Measurements from ENCODE around the gene NCK2. TPM values are rescaled to one million over a fixed set of nuclear protein-coding genes. Genes with fewer than 3 reads are reported as not detected.

Gene NCK2
- polyA plus RNA-seq, 3 donors = 2.5 to 18.2 (median 7.6) TPM

- no peaks in the 10 kb centered on the region for H3K4me1 ChIP-seq (ENCODE audit: control insufficient read depth in 1 of 2, insufficient read depth in 2 of 2, low read length in 2 of 2)
- no peak overlapping the region for H3K4me3 Mint-ChIP-seq
- H3K27ac ChIP-seq (ENCODE audit: low read depth in 1 of 2, low read length in 2 of 2) = no peak overlapping the region
- no peak overlapping the region for H3K4me3 ChIP-seq (replicated peaks in 1 of 3; ENCODE audit: low read depth in 2 of 3, low read length in 3 of 3)
- no peak overlapping the region for H3K4me2 ChIP-seq (replicated peaks; ENCODE audit: extremely low read depth, low read length, poor library complexity, severe bottlenecking)
- H3K27me3 ChIP-seq (ENCODE audit: control insufficient read depth in 2 of 2, insufficient read depth in 2 of 2, low read length in 2 of 2) = peaks cover 0 to 1% of the 10 kb centered on the region in 2 donors
- no peaks in the 10 kb centered on the region for H3K36me3 ChIP-seq (replicated peaks in 1 of 2; ENCODE audit: control insufficient read depth in 1 of 2, insufficient read depth in 2 of 2, low read length in 2 of 2)
- H3K79me2 ChIP-seq (ENCODE audit: insufficient read depth, low read length) = no peaks in the 10 kb centered on the region
- no peak overlapping the region for H3K9ac ChIP-seq (ENCODE audit: insufficient read depth, low read length, poor library complexity, severe bottlenecking)
- H3K9me3 Mint-ChIP-seq = peaks cover 0 to 2% (median 0%) of the 10 kb centered on the region in 7 donors
- 91% methylated on average over 9 of the region's 12 CpGs for WGBS (ENCODE audit: insufficient coverage)
- H4K20me1 ChIP-seq (ENCODE audit: insufficient read depth, low read length) = peaks cover 22% of the 10 kb centered on the region
- H3K9me3 ChIP-seq (replicated peaks in 1 of 2; ENCODE audit: control insufficient read depth in 1 of 2, insufficient read depth in 1 of 2, low read length in 2 of 2) = no peaks in the 10 kb centered on the region
- intact Hi-C loops (cut with micrococcal nuclease) = no loop called here
- peaks cover 3% of the 10 kb centered on the region for H3K4me1 Mint-ChIP-seq
- H3K27me3 Mint-ChIP-seq (ENCODE audit: low read depth in 3 of 3) = peaks cover 2 to 9% (median 2%) of the 10 kb centered on the region in 3 donors
- TF ChIP-seq, protein P1, sequence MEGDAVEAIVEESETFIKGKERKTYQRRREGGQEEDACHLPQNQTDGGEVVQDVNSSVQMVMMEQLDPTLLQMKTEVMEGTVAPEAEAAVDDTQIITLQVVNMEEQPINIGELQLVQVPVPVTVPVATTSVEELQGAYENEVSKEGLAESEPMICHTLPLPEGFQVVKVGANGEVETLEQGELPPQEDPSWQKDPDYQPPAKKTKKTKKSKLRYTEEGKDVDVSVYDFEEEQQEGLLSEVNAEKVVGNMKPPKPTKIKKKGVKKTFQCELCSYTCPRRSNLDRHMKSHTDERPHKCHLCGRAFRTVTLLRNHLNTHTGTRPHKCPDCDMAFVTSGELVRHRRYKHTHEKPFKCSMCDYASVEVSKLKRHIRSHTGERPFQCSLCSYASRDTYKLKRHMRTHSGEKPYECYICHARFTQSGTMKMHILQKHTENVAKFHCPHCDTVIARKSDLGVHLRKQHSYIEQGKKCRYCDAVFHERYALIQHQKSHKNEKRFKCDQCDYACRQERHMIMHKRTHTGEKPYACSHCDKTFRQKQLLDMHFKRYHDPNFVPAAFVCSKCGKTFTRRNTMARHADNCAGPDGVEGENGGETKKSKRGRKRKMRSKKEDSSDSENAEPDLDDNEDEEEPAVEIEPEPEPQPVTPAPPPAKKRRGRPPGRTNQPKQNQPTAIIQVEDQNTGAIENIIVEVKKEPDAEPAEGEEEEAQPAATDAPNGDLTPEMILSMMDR (IDR thresholded peaks at IDR 0.05) = no peak
- no peak overlapping the region for H3K27ac Mint-ChIP-seq
- no peak for DNase-seq
- no peak overlapping the region for H2AFZ ChIP-seq (ENCODE audit: insufficient read depth, low read depth, low read length, poor library complexity, severe bottlenecking)
- peaks cover 6 to 24% of the 10 kb centered on the region in 2 donors for H3K36me3 Mint-ChIP-seq
These were observed 99.0 kb downstream of the NCK2 start for GRCh38 chr2:105843476-105844374.

- WGBS (ENCODE audit: insufficient coverage) = 83% methylated on average over 1 of the region's 3 CpGs
- H3K4me2 ChIP-seq (replicated peaks; ENCODE audit: extremely low read depth, low read length, poor library complexity, severe bottlenecking) = no peak overlapping the region
- Mint-ChIP-seq H3K4me1 (no peaks in the 10 kb centered on the region), H3K27ac (no peak overlapping the region), H3K27me3 (ENCODE audit: low read depth in 3 of 3) (peaks cover 0 to 2% (median 0%) of the 10 kb centered on the region in 3 donors), H3K36me3 (peaks cover 3 to 15% of the 10 kb centered on the region in 2 donors), H3K4me3 (no peak overlapping the region), H3K9me3 (peaks cover 0 to 2% (median 0%) of the 10 kb centered on the region in 7 donors)
- TF ChIP-seq, protein P1 (IDR thresholded peaks at IDR 0.05) = no peak
- intact Hi-C loops (cut with micrococcal nuclease) = no loop called here
- H3K27ac ChIP-seq (ENCODE audit: low read depth in 1 of 2, low read length in 2 of 2) = no peak overlapping the region
- H4K20me1 ChIP-seq (ENCODE audit: insufficient read depth, low read length) = peaks cover 11% of the 10 kb centered on the region
- no peaks in the 10 kb centered on the region for H3K9me3 ChIP-seq (replicated peaks in 1 of 2; ENCODE audit: control insufficient read depth in 1 of 2, insufficient read depth in 1 of 2, low read length in 2 of 2)
- no peaks in the 10 kb centered on the region for H3K79me2 ChIP-seq (ENCODE audit: insufficient read depth, low read length)
- no peak overlapping the region for H2AFZ ChIP-seq (ENCODE audit: insufficient read depth, low read depth, low read length, poor library complexity, severe bottlenecking)
- H3K4me1 ChIP-seq (ENCODE audit: control insufficient read depth in 1 of 2, insufficient read depth in 2 of 2, low read length in 2 of 2) = no peaks in the 10 kb centered on the region
- no peaks in the 10 kb centered on the region for H3K36me3 ChIP-seq (replicated peaks in 1 of 2; ENCODE audit: control insufficient read depth in 1 of 2, insufficient read depth in 2 of 2, low read length in 2 of 2)
- no peaks in the 10 kb centered on the region for H3K27me3 ChIP-seq (ENCODE audit: control insufficient read depth in 2 of 2, insufficient read depth in 2 of 2, low read length in 2 of 2)
- H3K9ac ChIP-seq (ENCODE audit: insufficient read depth, low read length, poor library complexity, severe bottlenecking) = no peak overlapping the region
- H3K4me3 ChIP-seq (replicated peaks in 1 of 3; ENCODE audit: low read depth in 2 of 3, low read length in 3 of 3) = no peak overlapping the region
- no peak for DNase-seq
These were observed 101.3 kb downstream of the NCK2 start for GRCh38 chr2:105845976-105846375.

All from CD14-positive monocyte (primary cell).